Ishikawa (cell line): ENCODE data around the gene ATP6V0B.

Experiments used
- EP300 ChIP-seq: IDR thresholded peaks from 2 replicates; pipeline ENCODE4 v1.6.1; 2012; ENCODE audit warnings: borderline replicate concordance
- NFIC ChIP-seq: IDR thresholded peaks from 2 replicates; pipeline ENCODE4 v1.6.1; 2012
- RAD21 ChIP-seq: IDR thresholded peaks from 2 replicates; pipeline ENCODE4 v1.6.1; 2012; ENCODE audit warnings: low read depth
- TAF1 ChIP-seq: IDR thresholded peaks from 2 replicates; pipeline ENCODE4 v1.6.1; 2012; ENCODE audit warnings: low read depth, mild to moderate bottlenecking
- TF ChIP-seq, protein P1 (sequence below): IDR thresholded peaks from 2 replicates; pipeline ENCODE4 v1.6.1; 2012

DNA sequence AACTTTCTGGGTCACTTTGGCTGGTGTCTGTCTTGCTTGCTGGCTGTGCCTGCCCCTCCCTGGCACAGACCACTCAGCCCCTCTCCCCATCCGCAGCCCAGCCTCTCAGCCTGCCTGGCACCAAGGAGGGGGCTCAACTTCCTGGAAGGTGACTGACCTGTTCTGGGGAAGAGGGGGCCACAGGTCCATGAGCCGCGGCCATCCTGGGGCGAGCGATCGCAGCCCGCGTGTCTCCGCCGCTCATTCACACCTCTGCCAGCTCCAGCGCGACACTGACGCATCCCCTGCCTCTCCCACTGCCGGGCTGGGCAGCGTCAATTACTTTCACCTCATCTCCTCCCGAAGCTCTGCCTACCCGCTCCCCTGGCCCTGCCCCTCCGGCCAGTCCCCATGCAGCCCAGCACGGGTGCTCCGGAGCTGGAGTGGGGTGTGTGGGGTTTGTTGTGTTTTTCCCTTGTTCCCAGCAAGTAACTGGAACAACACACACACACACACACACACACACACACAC lies 42.2 kb downstream of the ATP6V0B start:
- TF ChIP-seq, protein P1, sequence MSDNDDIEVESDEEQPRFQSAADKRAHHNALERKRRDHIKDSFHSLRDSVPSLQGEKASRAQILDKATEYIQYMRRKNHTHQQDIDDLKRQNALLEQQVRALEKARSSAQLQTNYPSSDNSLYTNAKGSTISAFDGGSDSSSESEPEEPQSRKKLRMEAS: no peak
- no peak for TF ChIP-seq TAF1
- TF ChIP-seq NFIC: no peak
- no peak for TF ChIP-seq RAD21
- TF ChIP-seq EP300: no peak
